Esophagus mucosa (tissue), 1 donor: ENCODE results near the gene LAMA2. TPM values are rescaled to one million over a fixed set of nuclear protein-coding genes. Genes with fewer than 3 reads are reported as not detected.

Experiments used
- ATAC-seq: fragments of 200-7000 bp; cut with Tn5 transposase; one replicate; pipeline ENCODE4 v1.9.1; 2020
- total RNA-seq: library from RNA; stranded (reverse); gene quantifications from one replicate; pipeline ENCODE4 v1.2.4, GENCODE V29; 2023
- donor health status: DM: yes; HTN: yes; CAD: no.

The LAMA2 gene
- total RNA-seq, 1 donor from 2014 or later = 3.1 TPM

GRCh38 chr6:129317931-129318820, 435.2 kb downstream of the LAMA2 start:
- no peak for ATAC-seq

- ATAC-seq = no peak
These were observed 438.0 kb downstream of the LAMA2 start for GRCh38 chr6:129320892-129321291.

GRCh38 chr6:129321303-129321702, 438.4 kb downstream of the LAMA2 start:
- no peak for ATAC-seq

- ATAC-seq = no peak
These were observed 441.4 kb downstream of the LAMA2 start for GRCh38 chr6:129324345-129324744.

GRCh38 chr6:129329678-129330077, 446.7 kb downstream of the LAMA2 start:
- ATAC-seq = no peak

- no peak for ATAC-seq
These were observed 448.7 kb downstream of the LAMA2 start for GRCh38 chr6:129331450-129332138.

- ATAC-seq = no peak
These were observed 452.9 kb downstream of the LAMA2 start for GRCh38 chr6:129335792-129336191.

- ATAC-seq = no peak
These were observed 455.7 kb downstream of the LAMA2 start for GRCh38 chr6:129338683-129339082.

- ATAC-seq = no peak
These were observed 458.0 kb downstream of the LAMA2 start for GRCh38 chr6:129340983-129341382.

GRCh38 chr6:129342243-129342642, 459.3 kb downstream of the LAMA2 start:
- no peak for ATAC-seq

- no peak for ATAC-seq
These were observed 459.9 kb downstream of the LAMA2 start for GRCh38 chr6:129342796-129343195.

GRCh38 chr6:129344379-129344778, 461.4 kb downstream of the LAMA2 start:
- ATAC-seq = no peak

- ATAC-seq = no peak
These were observed 463.0 kb downstream of the LAMA2 start for GRCh38 chr6:129345890-129346289.

- no peak for ATAC-seq
These were observed 464.0 kb downstream of the LAMA2 start for GRCh38 chr6:129346964-129347363.

GRCh38 chr6:129350278-129350677, 467.3 kb downstream of the LAMA2 start:
- no peak for ATAC-seq

GRCh38 chr6:129351807-129352206, 468.9 kb downstream of the LAMA2 start:
- ATAC-seq = no peak

GRCh38 chr6:129353067-129353466, 470.1 kb downstream of the LAMA2 start:
- ATAC-seq = peak; percentile 71

- ATAC-seq = no peak
These were observed 473.2 kb downstream of the LAMA2 start for GRCh38 chr6:129356129-129356528.

GRCh38 chr6:129359811-129360681, 477.1 kb downstream of the LAMA2 start:
- ATAC-seq = no peak

- no peak for ATAC-seq
These were observed 477.7 kb downstream of the LAMA2 start for GRCh38 chr6:129360682-129360955.

- ATAC-seq = no peak
These were observed 481.1 kb downstream of the LAMA2 start for GRCh38 chr6:129364037-129364436.

GRCh38 chr6:129364767-129365166, 481.8 kb downstream of the LAMA2 start:
- ATAC-seq = no peak

- no peak for ATAC-seq
These were observed 485.1 kb downstream of the LAMA2 start for GRCh38 chr6:129368076-129368475.
